Testis (tissue), 3 donors: Measurements from ENCODE around the gene SMURF1. TPM values are rescaled to one million over a fixed set of nuclear protein-coding genes. Genes with fewer than 3 reads are reported as not detected.

Experiments
- DNase-seq: peaks from one replicate; pipeline ENCODE4 v3.0.0-alpha.2; 2019
- H3K27ac ChIP-seq, 2 donors: fragments of 200-600 bp; sonication (generic); one replicate each; pipeline ENCODE4 v1.5.1; 2019
- H3K27me3 ChIP-seq: fragments of 200-600 bp; sonication (generic); one replicate; pipeline ENCODE4 v1.5.1; 2019
- H3K36me3 ChIP-seq: fragments of 200-600 bp; sonication (generic); one replicate; pipeline ENCODE4 v1.5.1; 2017; ENCODE audit warnings: low read depth; ENCODE audit errors: missing control alignments
- H3K4me1 ChIP-seq: fragments of 200-600 bp; sonication (generic); one replicate; pipeline ENCODE4 v1.5.1; 2019
- H3K4me3 ChIP-seq, 2 donors: fragments of 200-600 bp; sonication (generic); one replicate each; pipeline ENCODE4 v1.5.1; 2017 to 2019
- H3K9me3 ChIP-seq: fragments of 200-600 bp; sonication (generic); one replicate; pipeline ENCODE4 v1.5.1; 2017
- CTCF ChIP-seq, 3 experiments: fragments of 450-650 bp in 2 of 3; fragments of 200-600 bp in 1 of 3; sonication (generic) in 1 of 3; IDR thresholded peaks; one replicate each; pipeline ENCODE4 v1.5.1; 2016 to 2019; ENCODE audit warnings: antibody characterized with exemption in 3 of 3, mild to moderate bottlenecking in 2 of 3, moderate library complexity in 1 of 3
- POLR2A ChIP-seq: fragments of 450-650 bp; IDR thresholded peaks from one replicate; pipeline ENCODE4 v1.6.1; 2017; ENCODE audit warnings: antibody characterized with exemption, mild to moderate bottlenecking, moderate library complexity
- WGBS, 2 donors: methylation state at CpG; one replicate each; pipeline ENCODE4 v1.1.5; 2018; 5-methylcytosine and 5-hydroxymethylcytosine counted together
- intact Hi-C: fragments of 100-400 bp; cut with DNase I; formaldehyde crosslinking; loops from one replicate; pipeline ENCODE4 v1.15.1; 2023; ENCODE audit warnings: low total_unique reads
- polyA plus RNA-seq: library from polyadenylated mRNA; stranded (reverse); fragments of 350-450 nt; fragmentation: Illumina TruSeq; extraction: RNeasy Lipid Tissue Mini Kit (QIAGEN cat#74804); gene quantifications from one replicate; pipeline ENCODE4 v1.2.3, GENCODE V29; 2014; ENCODE audit warnings: low read depth, low replicate concordance; ENCODE audit not compliant: insufficient read depth
- total RNA-seq, 2 donors: library from RNA; depleted of rRNA; stranded (reverse); fragments of >200 nt; gene quantifications; one replicate each; pipeline ENCODE4 v1.2.3, GENCODE V29; 2016

Gene SMURF1
- total and polyA plus RNA-seq, 3 donors from 2014 or later = 34.5 to 79.5 (median 46.9) TPM

GRCh38 chr7:99040104-99040958 lies 103.6 kb downstream of the SMURF1 start:
- H3K4me1 ChIP-seq = peaks cover 31% of the 10 kb centered on the region
- H3K27me3 ChIP-seq = no peaks in the 10 kb centered on the region
- H3K9me3 ChIP-seq = no peaks in the 10 kb centered on the region
- 70 to 73% methylated on average over 29 to 31 of the region's 31 CpGs for WGBS, 2 donors
- intact Hi-C loops = loop anchor here (10.0 kb wide), 1 partner anchor 274 kb away; no protein-coding TSS in a partner anchor
- DNase-seq = peak; percentile 90
- H3K4me3 ChIP-seq = no peak overlapping the region
- no peaks in the 10 kb centered on the region for H3K36me3 ChIP-seq
- peak overlapping the region; percentile 15 to 90 for H3K27ac ChIP-seq
- TF ChIP-seq CTCF (IDR thresholded peaks at IDR 0.05) (peak; percentile 79 to 87 (median 83)), POLR2A (no peak)

DNA sequence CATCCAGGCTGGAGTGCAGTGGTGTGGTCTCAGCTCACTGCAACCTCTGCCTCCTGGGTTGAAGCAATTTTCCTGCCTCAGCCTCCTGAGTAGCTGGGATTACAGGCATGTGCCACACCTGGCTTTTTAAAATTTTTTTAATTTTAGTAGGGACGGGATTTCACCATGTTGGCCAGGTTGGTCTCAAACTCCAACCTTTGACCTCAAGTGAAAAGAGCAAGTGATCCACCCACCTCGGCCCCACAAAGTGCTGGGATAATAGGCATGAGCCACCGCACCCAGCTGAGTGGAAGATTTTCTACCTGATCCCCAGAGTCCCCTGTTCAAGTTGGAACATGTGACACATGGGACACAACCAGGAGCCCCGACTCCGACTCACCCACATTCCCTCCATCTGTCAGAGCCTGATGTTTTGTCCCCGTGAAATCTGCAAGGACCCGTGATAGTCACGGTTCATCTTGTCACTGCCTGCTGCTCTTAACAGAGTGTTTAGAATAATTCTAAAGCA lies 104.5 kb downstream of the SMURF1 start:
- no peak for DNase-seq
- intact Hi-C loops = no loop called here
- no peaks in the 10 kb centered on the region for H3K36me3 ChIP-seq
- H3K9me3 ChIP-seq = no peaks in the 10 kb centered on the region
- 86 to 95% methylated on average over 7 to 8 of the region's 8 CpGs for WGBS, 2 donors
- no peak overlapping the region for H3K27ac ChIP-seq
- H3K27me3 ChIP-seq = no peaks in the 10 kb centered on the region
- TF ChIP-seq POLR2A (no peak), CTCF (IDR thresholded peaks at IDR 0.05) (no peak)
- no peak overlapping the region for H3K4me3 ChIP-seq
- peaks cover 31% of the 10 kb centered on the region for H3K4me1 ChIP-seq

DNA sequence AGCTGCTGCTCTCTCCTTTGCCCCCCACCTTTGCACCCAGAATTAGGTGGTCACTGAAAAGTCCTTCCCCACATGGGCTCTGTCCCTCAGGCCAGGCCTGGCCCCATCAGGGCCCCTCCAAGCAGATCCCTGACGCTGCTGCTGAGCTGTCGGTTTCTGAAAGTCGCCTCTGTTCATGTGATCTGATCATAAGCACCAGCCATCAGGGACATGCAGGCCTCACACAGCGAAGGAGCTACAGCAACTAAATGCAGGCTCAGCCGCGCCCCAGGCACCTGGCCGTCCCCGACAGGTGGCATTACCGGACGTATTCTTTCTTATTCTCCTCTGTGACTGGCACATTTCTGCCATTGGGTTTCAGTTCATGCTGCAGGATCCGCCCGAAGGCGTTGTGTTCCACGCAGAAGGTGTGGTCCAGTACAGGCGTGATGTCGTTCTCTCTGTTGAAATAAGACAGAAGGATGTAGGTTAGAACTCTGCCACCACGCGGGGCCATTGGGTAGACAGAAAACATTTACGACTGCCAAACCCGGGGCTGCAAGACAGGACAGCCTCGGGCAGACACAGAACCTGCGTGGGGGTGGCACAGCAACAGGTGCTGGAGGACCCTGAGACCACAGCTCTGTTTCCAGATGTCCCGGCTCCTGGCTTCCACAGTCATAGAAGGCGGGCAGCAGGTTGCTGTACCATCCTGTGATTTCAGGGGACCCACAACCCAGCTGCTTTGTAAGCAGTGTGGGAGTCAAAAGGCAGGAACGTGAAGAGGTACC lies 105.6 kb downstream of the SMURF1 start:
- TF ChIP-seq CTCF (IDR thresholded peaks at IDR 0.05) (no peak), POLR2A (no peak)
- DNase-seq = peak; percentile 8
- H3K9me3 ChIP-seq = no peaks in the 10 kb centered on the region
- no peaks in the 10 kb centered on the region for H3K36me3 ChIP-seq
- peaks cover 29% of the 10 kb centered on the region for H3K4me1 ChIP-seq
- no peaks in the 10 kb centered on the region for H3K27me3 ChIP-seq
- intact Hi-C loops = no loop called here
- 91 to 92% methylated on average over 25 of the region's 25 CpGs for WGBS, 2 donors
- H3K27ac ChIP-seq = no peak overlapping the region
- H3K4me3 ChIP-seq = no peak overlapping the region

- Histone ChIP-seq H3K4me1 (peaks cover 25% of the 10 kb centered on the region), H3K36me3 (no peaks in the 10 kb centered on the region), H3K4me3 (no peak overlapping the region), H3K27ac (peak overlapping the region in 1 of 2 donors; percentile 15), H3K9me3 (no peaks in the 10 kb centered on the region), H3K27me3 (no peaks in the 10 kb centered on the region)
- intact Hi-C loops = no loop called here
- 93 to 94% methylated on average over 14 to 16 of the region's 16 CpGs for WGBS, 2 donors
- peak; percentile 15 for DNase-seq
- TF ChIP-seq POLR2A (no peak), CTCF (IDR thresholded peaks at IDR 0.05) (no peak)
Observed at GRCh38 chr7:99037327-99037940, 106.5 kb downstream of the SMURF1 start.
